Left forelimb (tissue), 1 donor: Measurements from ENCODE around the gene INSR.
"Not testable (repeated sequence)": the region's sequence is repeated elsewhere in the genome, so short reads cannot be mapped to it uniquely, and the experiment has no call there.

Experiments
- DNase-seq: peaks from one replicate; pipeline ENCODE4 v3.0.0-alpha.2; 2018; ENCODE audit warnings: low spot score

The INSR gene

GRCh38 chr19:7195046-7195445, 99.2 kb downstream of the INSR start:
- DNase-seq: no peak

- no peak for DNase-seq
These were observed 99.6 kb downstream of the INSR start for GRCh38 chr19:7194566-7194965.

GRCh38 chr19:7191946-7192691, 102.1 kb downstream of the INSR start:
- DNase-seq: no peak

GRCh38 chr19:7188698-7189629, 105.2 kb downstream of the INSR start:
- no peak for DNase-seq

- DNase-seq: no peak
These were observed 106.4 kb downstream of the INSR start for GRCh38 chr19:7187605-7188339.

- no peak for DNase-seq
These were observed 111.7 kb downstream of the INSR start for GRCh38 chr19:7182489-7182888.

- no peak for DNase-seq
These were observed 114.3 kb downstream of the INSR start for GRCh38 chr19:7179917-7180306.

- no peak for DNase-seq
These were observed 116.3 kb downstream of the INSR start for GRCh38 chr19:7177926-7178325.

GRCh38 chr19:7176792-7177191, 117.4 kb downstream of the INSR start:
- DNase-seq: no peak

- no peak for DNase-seq
These were observed 121.4 kb downstream of the INSR start for GRCh38 chr19:7172794-7173193.

GRCh38 chr19:7170983-7171382, 123.2 kb downstream of the INSR start:
- DNase-seq: no peak

- DNase-seq: no peak
These were observed 125.3 kb downstream of the INSR start for GRCh38 chr19:7168941-7169340.

- DNase-seq: no peak
These were observed 132.9 kb downstream of the INSR start for GRCh38 chr19:7161292-7161691.

- DNase-seq: peak; percentile 74
These were observed 134.9 kb downstream of the INSR start for GRCh38 chr19:7159105-7159933.

- no peak for DNase-seq
These were observed 141.2 kb downstream of the INSR start for GRCh38 chr19:7153022-7153421.

- DNase-seq: no peak
These were observed 141.6 kb downstream of the INSR start for GRCh38 chr19:7152568-7152967.

GRCh38 chr19:7149956-7150705, 144.1 kb downstream of the INSR start:
- no peak for DNase-seq

GRCh38 chr19:7147119-7147675, 147.0 kb downstream of the INSR start:
- DNase-seq: not testable (repeated sequence)

GRCh38 chr19:7146086-7146485, 148.1 kb downstream of the INSR start:
- not testable (repeated sequence) for DNase-seq

GRCh38 chr19:7145494-7145893, 148.7 kb downstream of the INSR start:
- no peak for DNase-seq
